Neuron (in vitro differentiated cells): ENCODE measurements around the gene FAM227B.
"Not testable (repeated sequence)": the region's sequence is repeated elsewhere in the genome, so short reads cannot be mapped to it uniquely, and the experiment has no call there.

Experiments used
- H2AFZ ChIP-seq: one replicate; pipeline ENCODE4 v1.6.1; 2013; ENCODE audit warnings: low read depth, mild to moderate bottlenecking, inconsistent platforms, low read length, moderate library complexity
- H3K27me3 ChIP-seq: one replicate; pipeline ENCODE4 v1.6.1; 2013; ENCODE audit warnings: low read length; ENCODE audit not compliant: insufficient read depth
- H3K36me3 ChIP-seq: one replicate; pipeline ENCODE4 v1.6.1; 2013; ENCODE audit warnings: low read length; ENCODE audit not compliant: insufficient read depth
- H3K4me1 ChIP-seq: one replicate; pipeline ENCODE4 v1.6.1; 2013; ENCODE audit warnings: low read length; ENCODE audit not compliant: insufficient read depth
- H3K4me3 ChIP-seq: 2 replicates; pipeline ENCODE4 v1.5.1; 2013; ENCODE audit warnings: mild to moderate bottlenecking, low read length, moderate library complexity
- H3K9me3 ChIP-seq: one replicate; pipeline ENCODE4 v1.6.1; 2013; ENCODE audit warnings: low read length

Gene FAM227B

DNA sequence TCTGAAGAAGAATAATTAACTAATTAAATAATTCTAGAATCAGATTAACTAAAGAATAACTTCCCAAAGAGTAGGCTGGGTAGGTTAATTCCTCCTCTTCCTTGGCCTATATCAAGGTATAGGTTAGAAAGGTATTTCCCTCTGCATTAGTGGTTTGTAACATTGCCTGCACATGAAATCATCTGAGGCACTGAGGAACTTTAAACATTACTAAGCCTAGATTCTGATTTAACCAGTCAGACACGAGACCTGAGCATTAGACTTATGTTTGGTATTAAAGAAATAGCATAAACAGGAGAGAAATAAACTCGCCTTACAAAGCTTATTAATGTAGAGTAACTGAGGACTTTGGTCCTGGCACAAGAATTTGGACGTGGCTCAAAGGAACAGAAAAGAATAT lies 113.4 kb downstream of the FAM227B start:
- H3K27me3 ChIP-seq: no peaks in the 10 kb centered on the region
- no peaks in the 10 kb centered on the region for H3K36me3 ChIP-seq
- H3K4me3 ChIP-seq: no peak overlapping the region
- H2AFZ ChIP-seq: no peak overlapping the region
- no peaks in the 10 kb centered on the region for H3K9me3 ChIP-seq
- no peaks in the 10 kb centered on the region for H3K4me1 ChIP-seq

DNA sequence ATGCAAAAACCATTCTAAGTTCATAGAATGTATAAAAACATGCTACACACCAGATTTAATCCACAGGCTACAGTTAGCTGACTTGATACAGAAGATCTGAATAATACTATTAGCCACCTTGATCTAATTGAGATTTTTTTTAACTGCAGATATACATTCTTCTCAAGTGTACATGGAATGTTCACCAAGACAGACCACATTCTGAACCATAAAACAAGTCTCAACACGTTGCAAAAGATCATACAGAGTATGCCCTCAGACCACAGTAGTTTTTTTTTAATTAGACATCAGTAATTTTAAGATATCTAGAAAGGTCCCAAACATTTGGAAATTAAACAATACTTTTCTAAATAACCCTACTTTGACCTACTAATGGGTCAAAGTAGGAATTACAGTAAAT lies 114.3 kb downstream of the FAM227B start:
- Histone ChIP-seq H3K9me3 (peaks cover 3% of the 10 kb centered on the region), H3K27me3 (no peaks in the 10 kb centered on the region), H3K4me3 (no peak overlapping the region), H3K36me3 (no peaks in the 10 kb centered on the region), H3K4me1 (no peaks in the 10 kb centered on the region), H2AFZ (no peak overlapping the region)

DNA sequence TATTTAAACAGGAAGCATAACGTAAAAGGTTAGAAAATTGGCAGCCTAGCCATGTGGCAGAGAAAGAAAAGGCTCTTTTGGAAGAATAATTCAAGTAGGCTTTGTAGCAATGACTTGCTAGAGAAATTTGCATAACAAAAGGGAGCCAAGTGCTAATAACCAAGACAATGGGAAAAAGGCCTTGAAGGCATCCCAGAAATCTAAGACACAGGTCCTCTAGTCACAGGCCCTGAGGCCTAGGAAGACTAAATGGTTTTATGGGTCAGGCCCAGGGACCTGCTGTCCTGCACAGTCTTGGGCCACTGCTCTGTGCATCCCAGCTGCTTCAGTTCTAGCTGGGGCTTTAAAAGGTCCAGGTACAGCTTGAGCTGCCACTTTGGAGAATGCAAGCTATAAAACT lies 119.0 kb downstream of the FAM227B start:
- Histone ChIP-seq H3K36me3 (no peaks in the 10 kb centered on the region), H3K9me3 (peaks cover 6% of the 10 kb centered on the region), H2AFZ (no peak overlapping the region), H3K4me1 (no peaks in the 10 kb centered on the region), H3K27me3 (no peaks in the 10 kb centered on the region), H3K4me3 (no peak overlapping the region)

DNA sequence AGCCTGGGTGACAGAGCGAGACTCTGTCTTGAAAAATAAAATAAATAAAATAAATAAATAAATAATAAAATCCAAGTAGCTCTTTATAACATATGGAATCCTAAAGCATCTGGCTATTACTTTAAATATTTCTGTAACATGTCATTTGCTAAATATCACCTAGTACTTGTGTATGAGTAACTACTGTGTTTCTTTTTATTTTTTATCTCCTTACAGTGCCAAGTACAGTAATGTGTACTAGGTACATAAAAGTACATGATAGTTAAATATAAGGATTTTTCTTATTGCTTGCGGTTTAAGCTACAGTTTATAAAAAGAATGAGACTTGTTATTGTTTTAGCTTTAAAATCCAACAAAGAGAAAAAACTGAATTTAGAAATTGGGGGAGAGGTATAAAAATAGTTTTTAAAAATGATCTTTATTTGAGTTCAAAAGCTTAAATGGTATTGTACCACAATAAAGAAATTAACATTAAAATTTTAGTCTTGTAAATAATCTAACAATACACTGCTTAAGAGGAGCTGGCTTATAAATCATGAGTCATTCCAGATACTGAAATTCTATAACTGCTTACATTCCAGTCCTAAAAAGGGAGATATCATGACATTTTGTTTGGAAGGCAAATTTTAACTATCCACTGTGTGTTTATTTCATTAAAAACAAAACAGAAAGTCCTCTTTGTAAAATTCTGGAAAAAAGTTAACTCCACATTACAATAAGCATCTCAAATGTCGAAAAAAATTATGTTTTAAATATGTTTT lies 124.4 kb downstream of the FAM227B start:
- H3K4me3 ChIP-seq: no peak overlapping the region
- H3K4me1 ChIP-seq: no peaks in the 10 kb centered on the region
- no peaks in the 10 kb centered on the region for H3K27me3 ChIP-seq
- H3K9me3 ChIP-seq: peaks cover 1% of the 10 kb centered on the region
- no peak overlapping the region for H2AFZ ChIP-seq
- H3K36me3 ChIP-seq: no peaks in the 10 kb centered on the region

DNA sequence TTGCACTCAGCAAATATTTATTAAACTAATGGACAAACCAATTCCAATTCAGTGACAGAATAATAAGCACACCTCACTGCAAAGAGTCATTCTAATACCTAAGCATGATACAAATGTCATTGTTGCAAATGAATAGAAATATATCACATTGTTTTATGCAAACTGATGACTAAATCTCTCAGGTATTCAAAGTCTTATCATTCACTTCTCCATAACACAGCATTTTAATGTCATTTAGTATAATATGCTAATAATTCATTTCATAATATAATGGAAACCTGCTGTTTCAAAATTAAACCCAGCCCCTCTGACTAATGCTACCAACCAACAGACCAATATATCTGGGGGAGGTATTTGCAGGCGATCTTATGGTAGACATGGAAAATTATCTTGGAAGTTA lies 125.8 kb downstream of the FAM227B start:
- Histone ChIP-seq H3K27me3 (no peaks in the 10 kb centered on the region), H3K4me3 (no peak overlapping the region), H3K36me3 (no peaks in the 10 kb centered on the region), H2AFZ (no peak overlapping the region), H3K9me3 (no peaks in the 10 kb centered on the region), H3K4me1 (no peaks in the 10 kb centered on the region)

DNA sequence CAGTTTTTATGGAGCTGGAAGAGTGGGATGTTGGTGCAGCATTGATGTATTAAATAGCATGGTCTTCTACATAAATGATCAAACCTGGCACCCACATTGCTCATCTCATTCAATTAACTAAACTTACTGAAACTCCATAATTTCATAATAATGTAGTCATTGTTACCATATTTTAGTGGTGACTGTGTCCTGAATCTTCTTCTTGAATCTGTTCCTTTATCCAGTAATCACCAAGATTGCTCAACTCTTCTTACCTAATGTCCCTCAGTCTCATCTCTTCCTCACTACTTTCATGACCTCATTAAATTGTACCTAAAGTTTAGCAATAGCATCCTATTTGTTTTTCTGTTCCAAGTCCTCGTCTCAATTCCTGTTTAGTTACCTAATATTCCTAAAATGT lies 127.8 kb downstream of the FAM227B start:
- Histone ChIP-seq H3K36me3 (no peaks in the 10 kb centered on the region), H3K27me3 (no peaks in the 10 kb centered on the region), H2AFZ (no peak overlapping the region), H3K9me3 (no peaks in the 10 kb centered on the region), H3K4me1 (no peaks in the 10 kb centered on the region), H3K4me3 (no peak overlapping the region)

DNA sequence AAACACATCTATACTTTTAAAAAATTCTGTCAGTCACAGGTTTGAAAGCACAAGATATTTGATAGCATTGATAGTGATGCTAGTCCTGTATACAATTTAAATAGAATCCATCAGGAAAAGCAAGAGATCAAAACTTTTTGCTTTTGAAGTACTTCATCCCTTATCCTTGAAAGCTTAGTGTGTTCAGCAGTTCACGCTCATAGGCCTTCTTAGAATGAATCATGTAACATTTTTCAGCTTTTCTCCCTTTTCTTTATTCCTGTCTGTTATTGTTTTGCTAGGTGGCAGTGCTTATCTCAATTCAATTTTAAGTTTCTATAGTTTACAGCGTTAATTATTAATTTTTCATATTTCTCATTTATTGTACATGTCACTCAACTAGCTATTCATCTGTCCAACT lies 128.5 kb downstream of the FAM227B start:
- H3K4me3 ChIP-seq: no peak overlapping the region
- no peaks in the 10 kb centered on the region for H3K9me3 ChIP-seq
- no peaks in the 10 kb centered on the region for H3K4me1 ChIP-seq
- no peak overlapping the region for H2AFZ ChIP-seq
- H3K27me3 ChIP-seq: no peaks in the 10 kb centered on the region
- no peaks in the 10 kb centered on the region for H3K36me3 ChIP-seq

DNA sequence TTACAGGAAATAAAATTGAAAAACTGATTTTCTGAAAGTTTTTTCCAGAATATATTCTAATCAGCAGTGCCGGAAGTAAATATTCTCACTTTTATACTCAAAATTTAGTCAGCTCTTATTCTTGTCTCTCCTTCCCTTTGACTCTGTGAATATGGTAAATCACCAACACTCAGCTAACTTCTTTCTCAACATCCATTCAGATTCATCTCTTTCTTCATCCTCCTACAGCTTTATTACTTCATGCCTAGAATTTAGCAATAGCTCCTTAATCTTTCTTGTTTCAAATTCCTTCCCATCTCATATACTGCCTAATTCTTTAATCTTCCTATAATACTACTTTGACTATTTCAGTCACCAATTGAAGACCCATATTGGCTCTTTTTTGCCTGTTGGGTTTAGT lies 129.7 kb downstream of the FAM227B start:
- Histone ChIP-seq H3K9me3 (no peaks in the 10 kb centered on the region), H3K4me1 (no peaks in the 10 kb centered on the region), H3K27me3 (no peaks in the 10 kb centered on the region), H3K4me3 (no peak overlapping the region), H3K36me3 (no peaks in the 10 kb centered on the region), H2AFZ (no peak overlapping the region)

DNA sequence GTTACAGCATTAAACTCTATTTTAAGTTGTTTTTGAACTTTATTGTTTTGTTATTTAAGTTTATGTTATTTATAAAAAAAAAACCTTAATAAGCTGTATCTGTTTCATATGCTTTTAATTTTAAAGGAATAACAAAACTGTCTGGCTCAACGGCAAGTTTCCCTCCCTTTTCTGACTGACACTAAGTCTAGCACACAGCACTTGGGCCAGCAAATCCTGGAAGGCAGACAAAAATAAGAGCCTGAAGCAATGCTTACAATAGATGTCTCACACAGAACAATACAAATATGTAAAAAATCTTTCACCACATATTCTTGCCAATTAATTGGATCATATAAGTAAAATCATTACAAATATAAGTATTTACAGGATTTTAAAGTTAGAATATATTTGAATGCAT lies 135.2 kb downstream of the FAM227B start:
- not testable (repeated sequence) for H2AFZ ChIP-seq, H3K36me3 ChIP-seq, H3K27me3 ChIP-seq, H3K4me1 ChIP-seq, H3K9me3 ChIP-seq, H3K4me3 ChIP-seq

DNA sequence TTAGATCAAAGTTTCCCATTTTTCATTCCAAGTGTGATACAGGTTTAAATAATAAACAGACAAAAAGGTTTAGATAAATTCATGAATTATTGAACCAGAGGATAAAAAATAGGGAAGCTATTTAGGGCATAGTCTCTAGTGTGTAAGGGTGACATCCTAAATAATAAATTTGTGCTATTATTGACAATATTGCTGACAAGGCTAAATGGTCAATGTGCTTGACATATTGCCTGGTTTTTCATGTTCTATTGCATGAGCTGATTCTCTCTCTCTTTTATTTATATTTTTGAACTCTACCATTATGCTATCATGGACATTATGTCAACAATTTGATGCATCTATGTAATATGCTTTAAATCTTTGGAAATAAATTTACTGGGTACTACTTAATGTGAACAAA lies 141.6 kb downstream of the FAM227B start:
- not testable (repeated sequence) for H3K4me1 ChIP-seq, H3K9me3 ChIP-seq, H2AFZ ChIP-seq, H3K36me3 ChIP-seq, H3K4me3 ChIP-seq, H3K27me3 ChIP-seq

DNA sequence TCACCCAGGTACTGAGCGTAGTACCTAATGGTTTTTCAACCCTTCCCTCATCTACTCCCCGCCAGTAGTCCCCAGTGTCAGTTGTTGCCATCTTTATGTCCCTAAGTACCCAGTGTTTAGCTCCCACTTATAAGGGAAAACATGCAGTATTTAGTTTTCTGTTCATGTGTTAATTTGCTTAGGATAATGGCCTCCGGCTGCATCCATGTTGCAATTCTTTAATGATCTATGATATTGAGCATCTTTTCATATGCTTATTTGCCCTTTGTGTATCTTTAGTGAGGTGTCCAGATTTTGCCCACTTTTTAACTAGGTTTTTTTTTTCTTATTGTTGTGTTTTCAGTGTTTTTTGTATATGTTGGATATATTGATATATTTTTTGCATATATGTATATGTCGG lies 142.6 kb downstream of the FAM227B start:
- not testable (repeated sequence) for H3K4me3 ChIP-seq, H3K4me1 ChIP-seq, H2AFZ ChIP-seq, H3K9me3 ChIP-seq, H3K36me3 ChIP-seq, H3K27me3 ChIP-seq

DNA sequence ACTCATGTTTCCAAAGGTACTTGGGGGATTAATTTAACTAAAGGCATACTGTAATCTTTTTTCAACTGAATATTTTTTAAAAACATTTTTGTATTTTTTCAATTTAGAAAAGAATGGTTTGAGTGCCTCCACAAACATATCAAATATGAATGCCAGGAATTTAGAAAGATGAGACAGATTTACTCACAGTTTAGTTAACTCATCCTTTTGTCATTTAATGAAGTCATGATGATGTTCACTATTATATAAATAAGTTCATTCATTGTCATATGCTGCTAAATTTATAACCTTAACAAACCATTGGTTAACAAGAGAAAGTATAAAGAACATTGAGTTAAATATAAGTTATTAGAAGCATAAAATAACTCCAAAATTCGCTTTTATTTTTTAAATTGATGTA lies 147.6 kb downstream of the FAM227B start:
- Histone ChIP-seq H3K4me3 (no peak overlapping the region), H3K27me3 (no peaks in the 10 kb centered on the region), H3K36me3 (no peaks in the 10 kb centered on the region)

DNA sequence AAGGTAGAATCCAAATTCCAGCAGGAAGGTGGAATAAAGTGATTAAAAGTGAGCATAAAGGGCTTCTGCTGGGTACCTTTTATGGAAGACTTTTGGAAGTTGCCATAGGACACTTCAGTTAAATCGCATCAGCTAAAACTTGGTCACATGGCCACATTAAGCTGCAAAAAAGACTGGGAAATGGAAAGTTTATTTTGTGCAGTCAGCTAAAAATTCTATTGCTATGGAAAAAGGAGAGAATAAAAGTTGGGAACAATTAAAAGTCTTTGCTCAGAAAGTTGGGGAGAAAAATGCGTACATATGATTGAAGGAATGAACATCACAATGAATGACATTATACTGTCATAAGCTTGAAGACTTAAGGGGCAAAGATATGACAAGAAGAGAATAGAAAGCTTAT lies 148.3 kb downstream of the FAM227B start:
- no peak overlapping the region for H2AFZ ChIP-seq
- H3K36me3 ChIP-seq: no peaks in the 10 kb centered on the region
- H3K9me3 ChIP-seq: no peaks in the 10 kb centered on the region
- no peak overlapping the region for H3K4me3 ChIP-seq
- peaks cover 7% of the 10 kb centered on the region for H3K4me1 ChIP-seq
- no peaks in the 10 kb centered on the region for H3K27me3 ChIP-seq

More for the DNA sequence above, 147.6 kb downstream of the FAM227B start:
- Histone ChIP-seq H3K9me3 (no peaks in the 10 kb centered on the region), H3K4me1 (peaks cover 7% of the 10 kb centered on the region), H2AFZ (no peak overlapping the region)

DNA sequence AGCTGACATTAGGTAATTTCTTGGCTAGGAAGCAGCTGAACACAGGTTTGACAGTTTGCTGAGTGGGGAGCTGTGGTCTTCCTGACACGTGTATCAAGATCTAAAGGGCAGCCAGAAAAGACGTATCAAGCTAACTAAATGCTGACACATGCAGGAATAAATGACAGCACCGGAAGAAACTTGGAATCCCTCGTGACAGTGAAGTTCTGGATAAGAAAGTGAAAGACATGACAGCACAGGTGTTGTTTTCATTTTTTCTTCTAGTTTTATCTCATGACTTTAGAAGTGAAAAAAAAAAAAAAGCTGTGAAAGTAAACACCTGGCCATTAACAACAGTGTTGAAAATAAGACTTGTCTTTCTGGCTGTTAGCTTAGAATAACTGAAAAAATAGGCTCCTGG lies 148.9 kb downstream of the FAM227B start:
- H2AFZ ChIP-seq: no peak overlapping the region
- no peaks in the 10 kb centered on the region for H3K27me3 ChIP-seq
- no peaks in the 10 kb centered on the region for H3K9me3 ChIP-seq
- peaks cover 7% of the 10 kb centered on the region for H3K4me1 ChIP-seq
- H3K4me3 ChIP-seq: no peak overlapping the region
- no peaks in the 10 kb centered on the region for H3K36me3 ChIP-seq
